Nephron progenitor cell (in vitro differentiated cells): Measurements from ENCODE around the gene CTRB2.

ENCODE experiments used
- DNase-seq: peaks from one replicate; pipeline ENCODE4 v3.0.0; 2021
- H3K27ac Mint-ChIP-seq: 2 replicates; pipeline ENCODE4 v1.8.0; 2021; ENCODE audit warnings: mild to moderate bottlenecking, moderate library complexity, mixed read lengths
- H3K27me3 Mint-ChIP-seq: 2 replicates; pipeline ENCODE4 v1.8.0; 2021; ENCODE audit warnings: mild to moderate bottlenecking, low read depth, mixed read lengths; ENCODE audit not compliant: poor library complexity
- H3K36me3 Mint-ChIP-seq: 2 replicates; pipeline ENCODE4 v1.8.0; 2021; ENCODE audit warnings: low read depth, mixed read lengths
- H3K4me1 Mint-ChIP-seq: 2 replicates; pipeline ENCODE4 v1.8.0; 2021; ENCODE audit warnings: mixed read lengths
- H3K4me3 Mint-ChIP-seq: 2 replicates; pipeline ENCODE4 v1.8.0; 2021; ENCODE audit warnings: mild to moderate bottlenecking, moderate library complexity, mixed read lengths
- H3K9me3 Mint-ChIP-seq: 2 replicates; pipeline ENCODE4 v1.8.0; 2021; ENCODE audit warnings: mild to moderate bottlenecking, moderate library complexity, mixed read lengths
- TF ChIP-seq, protein P1 (sequence below): fragments of 200-600 bp; sonication (generic); IDR thresholded peaks from 2 replicates; pipeline ENCODE4 v1.5.0; 2021; ENCODE audit warnings: antibody characterized with exemption

CTRB2 gene

DNA sequence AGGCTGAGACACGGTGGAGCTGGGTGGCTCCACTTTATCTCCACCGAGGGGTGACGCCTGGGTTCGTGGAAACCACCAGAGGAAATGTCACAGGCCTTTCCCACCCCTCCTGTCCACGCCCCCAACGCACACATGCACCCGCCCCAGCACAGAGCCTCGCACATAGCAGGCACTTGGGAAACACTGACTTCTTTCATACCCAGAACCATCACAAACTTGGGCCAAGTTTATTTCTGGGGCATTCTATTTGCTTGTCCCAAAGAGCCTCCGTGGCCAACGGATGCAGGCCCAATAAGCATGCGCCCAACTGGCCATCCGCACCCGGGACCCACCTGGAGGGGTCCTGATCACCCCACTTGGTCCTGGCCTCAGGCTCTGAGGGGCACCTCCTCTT, 41.2 kb upstream of the CTRB2 start:
- TF ChIP-seq, protein P1, sequence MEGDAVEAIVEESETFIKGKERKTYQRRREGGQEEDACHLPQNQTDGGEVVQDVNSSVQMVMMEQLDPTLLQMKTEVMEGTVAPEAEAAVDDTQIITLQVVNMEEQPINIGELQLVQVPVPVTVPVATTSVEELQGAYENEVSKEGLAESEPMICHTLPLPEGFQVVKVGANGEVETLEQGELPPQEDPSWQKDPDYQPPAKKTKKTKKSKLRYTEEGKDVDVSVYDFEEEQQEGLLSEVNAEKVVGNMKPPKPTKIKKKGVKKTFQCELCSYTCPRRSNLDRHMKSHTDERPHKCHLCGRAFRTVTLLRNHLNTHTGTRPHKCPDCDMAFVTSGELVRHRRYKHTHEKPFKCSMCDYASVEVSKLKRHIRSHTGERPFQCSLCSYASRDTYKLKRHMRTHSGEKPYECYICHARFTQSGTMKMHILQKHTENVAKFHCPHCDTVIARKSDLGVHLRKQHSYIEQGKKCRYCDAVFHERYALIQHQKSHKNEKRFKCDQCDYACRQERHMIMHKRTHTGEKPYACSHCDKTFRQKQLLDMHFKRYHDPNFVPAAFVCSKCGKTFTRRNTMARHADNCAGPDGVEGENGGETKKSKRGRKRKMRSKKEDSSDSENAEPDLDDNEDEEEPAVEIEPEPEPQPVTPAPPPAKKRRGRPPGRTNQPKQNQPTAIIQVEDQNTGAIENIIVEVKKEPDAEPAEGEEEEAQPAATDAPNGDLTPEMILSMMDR: no peak
- peak overlapping the region; percentile 93 for H3K27ac Mint-ChIP-seq
- H3K4me3 Mint-ChIP-seq: no peak overlapping the region
- peaks cover 89% of the 10 kb centered on the region for H3K4me1 Mint-ChIP-seq
- DNase-seq: no peak
- H3K27me3 Mint-ChIP-seq: no peaks in the 10 kb centered on the region
- no peaks in the 10 kb centered on the region for H3K9me3 Mint-ChIP-seq
- H3K36me3 Mint-ChIP-seq: peaks cover 3% of the 10 kb centered on the region

DNA sequence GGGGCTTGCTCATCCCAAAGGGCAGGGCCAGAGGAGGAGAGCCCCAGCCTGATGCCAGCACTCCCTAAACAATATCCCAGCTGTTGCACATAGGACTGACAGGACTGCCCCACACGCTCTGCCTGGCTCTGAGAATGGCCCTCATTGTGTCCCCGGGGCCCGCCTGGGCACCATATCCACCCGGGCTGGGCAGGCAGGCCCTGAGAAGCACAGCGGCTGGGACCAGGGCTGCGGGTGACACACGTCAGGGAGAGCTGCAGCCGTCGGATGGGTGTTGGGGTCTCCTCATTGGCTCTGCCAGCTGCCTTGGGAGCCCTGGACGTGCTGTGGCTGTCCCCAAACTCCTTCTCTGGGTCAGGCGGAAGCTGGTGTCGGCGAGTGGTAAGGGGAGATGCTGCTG, 40.3 kb upstream of the CTRB2 start:
- Mint-ChIP-seq H3K9me3 (no peaks in the 10 kb centered on the region), H3K36me3 (peaks cover 11% of the 10 kb centered on the region), H3K4me3 (peak overlapping the region; percentile 40), H3K27me3 (no peaks in the 10 kb centered on the region), H3K27ac (peak overlapping the region; percentile 74), H3K4me1 (peaks cover 85% of the 10 kb centered on the region)
- TF ChIP-seq, protein P1: no peak
- DNase-seq: no peak

DNA sequence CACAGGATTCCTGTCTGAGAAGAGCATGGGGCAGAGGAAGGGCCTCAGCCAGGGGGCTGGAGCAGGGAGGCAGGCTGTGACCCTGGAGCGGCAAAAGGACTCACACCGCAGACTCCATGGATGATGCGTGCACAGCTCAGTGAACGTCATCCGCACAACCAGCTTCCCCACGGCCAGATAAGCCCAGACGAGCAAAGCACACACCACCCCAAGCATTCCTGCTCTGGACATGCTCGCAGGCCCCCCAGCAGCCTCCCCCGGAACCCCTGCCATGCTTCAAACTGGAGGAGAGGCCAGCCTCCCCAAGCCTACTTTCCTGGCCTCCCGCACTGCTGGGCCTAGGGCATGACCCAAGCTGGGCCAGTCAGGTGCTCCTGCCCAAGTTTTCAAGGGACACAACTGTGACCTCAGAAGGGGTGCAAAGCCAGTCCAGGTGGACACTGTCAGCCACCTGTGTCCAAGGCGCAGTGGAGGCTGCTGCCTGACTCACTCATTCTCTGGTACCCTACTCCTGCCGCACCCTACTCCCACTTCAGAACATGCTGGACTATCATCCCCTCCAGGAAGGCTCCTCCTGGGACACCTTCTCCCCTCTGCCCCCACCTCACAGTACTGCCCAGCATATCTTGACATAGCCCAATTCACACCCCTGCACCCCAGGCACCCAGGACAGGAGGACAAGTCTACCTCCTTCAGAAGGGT, 39.7 kb upstream of the CTRB2 start:
- no peaks in the 10 kb centered on the region for H3K9me3 Mint-ChIP-seq
- TF ChIP-seq, protein P1: no peak
- no peak for DNase-seq
- H3K4me1 Mint-ChIP-seq: peaks cover 79% of the 10 kb centered on the region
- H3K27me3 Mint-ChIP-seq: no peaks in the 10 kb centered on the region
- peak overlapping the region; percentile 74 for H3K27ac Mint-ChIP-seq
- H3K4me3 Mint-ChIP-seq: peak overlapping the region; percentile 40
- peaks cover 15% of the 10 kb centered on the region for H3K36me3 Mint-ChIP-seq

DNA sequence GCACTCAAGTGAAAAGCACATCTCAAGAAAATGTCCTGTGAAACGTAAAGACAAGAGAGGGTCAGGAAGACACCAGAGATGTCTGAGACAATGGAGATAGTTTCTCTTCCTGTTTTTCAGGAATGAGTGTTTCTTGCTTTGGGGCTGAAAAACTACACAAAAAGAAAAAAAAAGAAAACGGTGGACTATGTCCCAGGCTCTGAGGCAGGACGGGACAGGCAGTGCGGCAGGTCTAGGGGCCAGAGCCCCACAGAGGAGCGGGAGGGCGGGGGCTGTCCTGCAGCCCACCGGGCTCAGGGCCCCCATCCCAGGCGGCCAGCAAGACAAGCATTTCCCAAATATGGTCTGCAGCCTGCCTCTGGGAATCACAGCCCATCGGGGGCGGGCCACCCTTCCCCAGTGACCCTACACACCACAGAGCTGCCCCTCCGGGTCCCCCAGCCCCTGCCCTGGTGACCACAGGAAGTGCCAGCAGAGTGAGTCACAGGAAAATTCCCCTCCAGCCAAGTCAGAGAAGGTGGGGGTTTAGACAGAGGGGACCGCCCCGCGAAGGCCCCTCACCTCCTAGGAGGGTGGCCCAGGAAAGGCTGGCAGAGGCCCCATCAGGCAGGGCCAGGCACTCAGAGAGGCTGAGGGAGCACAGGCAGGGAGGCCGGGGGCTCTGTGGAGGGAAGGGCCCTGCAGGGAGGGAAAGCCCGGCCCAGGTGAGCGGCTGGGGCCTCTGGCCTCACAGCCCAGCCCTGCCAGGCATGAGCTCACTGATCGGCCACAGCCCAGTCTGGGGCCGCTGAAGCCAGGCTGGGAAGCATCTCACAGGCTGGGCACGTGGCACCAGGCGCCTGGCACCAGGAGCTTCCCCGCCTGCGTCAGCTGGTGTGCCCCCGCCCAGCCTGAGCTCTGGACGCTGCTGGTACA, 38.1 kb upstream of the CTRB2 start:
- peak overlapping the region; percentile 97 for H3K27ac Mint-ChIP-seq
- peak; percentile 63 for DNase-seq
- H3K4me1 Mint-ChIP-seq: peaks cover 84% of the 10 kb centered on the region
- TF ChIP-seq, protein P1: no peak
- H3K9me3 Mint-ChIP-seq: no peaks in the 10 kb centered on the region
- peaks cover 27% of the 10 kb centered on the region for H3K36me3 Mint-ChIP-seq
- no peaks in the 10 kb centered on the region for H3K27me3 Mint-ChIP-seq
- peak overlapping the region; percentile 64 for H3K4me3 Mint-ChIP-seq

DNA sequence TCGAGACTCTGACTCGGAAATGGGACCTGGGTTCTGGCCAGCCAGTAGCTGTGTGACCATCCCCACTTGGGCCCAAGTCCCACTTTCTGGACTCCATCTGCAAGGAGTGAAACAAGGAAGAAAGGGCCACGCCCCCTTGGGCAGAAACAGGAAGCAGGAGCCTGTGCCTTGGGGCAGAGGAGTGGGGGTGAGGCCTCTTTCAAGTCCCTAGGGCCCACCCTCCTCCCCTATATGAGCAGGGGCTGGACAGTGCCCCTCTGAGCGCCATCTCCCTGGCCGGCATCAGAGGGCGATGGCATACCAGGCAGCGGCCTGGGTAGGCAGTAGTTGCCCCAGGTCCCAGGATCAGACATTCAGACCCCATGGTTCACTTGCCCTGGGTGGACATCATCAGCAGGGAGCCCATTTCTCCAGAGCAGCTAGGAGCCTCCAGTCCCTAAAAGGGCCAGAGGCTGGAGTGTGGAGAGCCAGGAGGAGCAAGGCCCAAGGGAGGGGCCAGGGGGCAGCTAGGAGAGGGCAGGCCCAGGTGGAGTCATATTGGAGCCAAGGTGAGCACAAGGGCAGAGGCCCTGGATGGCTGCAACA, 37.4 kb upstream of the CTRB2 start:
- peaks cover 28% of the 10 kb centered on the region for H3K36me3 Mint-ChIP-seq
- peak overlapping the region; percentile 97 for H3K27ac Mint-ChIP-seq
- TF ChIP-seq, protein P1: no peak
- no peaks in the 10 kb centered on the region for H3K27me3 Mint-ChIP-seq
- H3K4me3 Mint-ChIP-seq: peak overlapping the region; percentile 64
- no peaks in the 10 kb centered on the region for H3K9me3 Mint-ChIP-seq
- H3K4me1 Mint-ChIP-seq: peaks cover 81% of the 10 kb centered on the region
- no peak for DNase-seq
